SK-N-SH (cell line): ENCODE measurements around the gene ASS1. TPM values are rescaled to one million over a fixed set of nuclear protein-coding genes. Genes with fewer than 3 reads are reported as not detected.

Experiments used
- CTCF ChIA-PET: fragments of 300-600, 350-600 bp; formaldehyde crosslinking; extraction: SDS; loops from one replicate; lab custom pipeline; 2021; lab: Yijun Ruan, JAX
- POLR2A ChIA-PET: fragments of 350-600 bp; sonication (Branson Sonifier 250); formaldehyde crosslinking; extraction: SDS; loops from one replicate; lab custom pipeline; 2020; ENCODE audit warnings: antibody characterized with exemption, inconsistent platforms; lab: Yijun Ruan, JAX
- DNase-seq: peaks from one replicate; pipeline ENCODE4 v3.0.0; 2012
- H2AFZ ChIP-seq: fragments of 200-600 bp; sonication (generic); 2 replicates; pipeline ENCODE4 v1.8.1; 2016; ENCODE audit warnings: antibody characterized with exemption, mild to moderate bottlenecking, low read depth
- H3F3A ChIP-seq: fragments of 200-600 bp; sonication (generic); replicated peaks from 2 replicates; pipeline ENCODE3; 2016; ENCODE audit warnings: antibody characterized with exemption, mild to moderate bottlenecking; ENCODE audit not compliant: insufficient read depth
- H3K27ac ChIP-seq, 2 experiments: fragments of 200-500 bp in 1 of 2; fragments of 200-600 bp in 1 of 2; sonication (Bioruptor generic) in 1 of 2; sonication (generic), shearing (Covaris generic) in 1 of 2; 2 replicates each; pipeline versions ENCODE4 v1.5.1 to v1.6.1; 2014 to 2016; ENCODE audit warnings: low read depth in 2 of 2, inconsistent platforms in 1 of 2, low read length in 1 of 2, mild to moderate bottlenecking in 1 of 2, mixed read lengths in 1 of 2
- H3K27me3 ChIP-seq: fragments of 200-600 bp; sonication (generic), shearing (Covaris generic); 2 replicates; pipeline ENCODE4 v1.6.1; 2016; ENCODE audit warnings: mixed run types; ENCODE audit not compliant: insufficient read depth
- H3K36me3 ChIP-seq, 2 experiments: fragments of 200-500 bp in 1 of 2; fragments of 200-600 bp in 1 of 2; sonication (Bioruptor generic) in 1 of 2; sonication (generic) in 1 of 2; replicated peaks in 1 of 2; 2 replicates each; pipeline versions ENCODE3 to v1.5.1; 2014 to 2016; ENCODE audit warnings: low read length in 1 of 2, mild to moderate bottlenecking in 1 of 2; ENCODE audit not compliant: insufficient read depth in 2 of 2, control insufficient read depth in 1 of 2
- H3K4me1 ChIP-seq, 2 experiments: fragments of 200-500 bp in 1 of 2; fragments of 200-600 bp in 1 of 2; sonication (Bioruptor generic) in 1 of 2; sonication (generic), shearing (Covaris generic) in 1 of 2; 2 replicates each; pipeline versions ENCODE4 v1.5.1 to v1.6.1; 2014 to 2016; ENCODE audit warnings: low read depth in 1 of 2, low read length in 1 of 2, mixed run types in 1 of 2; ENCODE audit not compliant: insufficient read depth in 2 of 2, control insufficient read depth in 1 of 2
- H3K4me2 ChIP-seq: fragments of 200-600 bp; sonication (generic), shearing (Covaris generic); 2 replicates; pipeline ENCODE4 v1.6.1; 2017; ENCODE audit warnings: mixed run types
- H3K4me3 ChIP-seq, 2 experiments: fragments of 200-500 bp in 1 of 2; fragments of 200-600 bp in 1 of 2; sonication (Bioruptor generic) in 1 of 2; sonication (generic), shearing (Covaris generic) in 1 of 2; 2 replicates each; pipeline versions ENCODE4 v1.5.1 to v1.8.1; 2014 to 2016; ENCODE audit warnings: low read depth in 2 of 2, inconsistent platforms in 1 of 2, low read length in 1 of 2, mild to moderate bottlenecking in 1 of 2, mixed read lengths in 1 of 2, moderate library complexity in 1 of 2
- H3K79me2 ChIP-seq: fragments of 200-600 bp; sonication (generic); 2 replicates; pipeline ENCODE4 v1.8.1; 2017; ENCODE audit warnings: mild to moderate bottlenecking; ENCODE audit not compliant: insufficient read depth
- H3K9ac ChIP-seq: fragments of 200-600 bp; sonication (generic); 2 replicates; pipeline ENCODE4 v1.6.1; 2017; ENCODE audit warnings: mixed run types
- H3K9me2 ChIP-seq: fragments of 200-600 bp; sonication (generic); 2 replicates; pipeline ENCODE4 v1.6.1; 2017; ENCODE audit warnings: mixed run types
- H3K9me3 ChIP-seq: fragments of 200-600 bp; sonication (generic); 2 replicates; pipeline ENCODE4 v1.6.1; 2017; ENCODE audit warnings: mixed run types, mild to moderate bottlenecking, moderate library complexity
- H4K20me1 ChIP-seq: fragments of 200-600 bp; sonication (generic); 2 replicates; pipeline ENCODE4 v1.6.1; 2017; ENCODE audit warnings: mild to moderate bottlenecking, mixed run types; ENCODE audit not compliant: insufficient read depth
- EP300 ChIP-seq, 2 experiments: IDR thresholded peaks; 2 replicates each; pipeline versions ENCODE4 v1.4.0 to v1.6.1; 2012; ENCODE audit warnings: borderline replicate concordance in 1 of 2, low read depth in 1 of 2, low read length in 1 of 2
- MEF2A ChIP-seq: IDR thresholded peaks from 2 replicates; pipeline ENCODE4 v1.4.0; 2012; ENCODE audit warnings: low read depth, borderline replicate concordance
- POLR2AphosphoS5 ChIP-seq: IDR thresholded peaks from 2 replicates; pipeline ENCODE4 v1.6.1; 2012; ENCODE audit warnings: low read depth, low read length
- RCOR1 ChIP-seq: fragments of 150-350 bp; IDR thresholded peaks from 2 replicates; pipeline ENCODE4 v1.6.1; 2017; ENCODE audit warnings: antibody characterized with exemption, low read length
- RFX5 ChIP-seq: IDR thresholded peaks from 2 replicates; pipeline ENCODE4 v1.6.1; 2012; ENCODE audit warnings: mild to moderate bottlenecking, improper control_type of control experiment, low read length
- TAF1 ChIP-seq: IDR thresholded peaks from 2 replicates; pipeline ENCODE4 v1.6.1; 2012; ENCODE audit warnings: low read depth, mild to moderate bottlenecking, low read length, moderate library complexity, borderline replicate concordance
- TCF12 ChIP-seq: IDR thresholded peaks from 2 replicates; pipeline ENCODE4 v1.4.0; 2012
- YY1 ChIP-seq: IDR thresholded peaks from 2 replicates; pipeline ENCODE4 v1.4.0; 2012; ENCODE audit warnings: low read depth, mild to moderate bottlenecking
- WGBS: methylation state at CpG from one replicate; pipeline ENCODE4 v1.1.6; 2017; ENCODE audit warnings: low lambda C conversion rate; 5-methylcytosine and 5-hydroxymethylcytosine counted together
- polyA plus RNA-seq, 3 experiments: library from polyadenylated mRNA; depleted of rRNA; stranded (reverse); fragments of >200 nt; gene quantifications; 2 replicates each; pipeline ENCODE4 v1.2.3, GENCODE V29; 2012
- TF ChIP-seq, protein P1 (sequence below): IDR thresholded peaks from 2 replicates; pipeline ENCODE4 v1.4.0; 2012; ENCODE audit warnings: low read depth, borderline replicate concordance
- TF ChIP-seq, protein P2 (sequence below): IDR thresholded peaks from 2 replicates; pipeline ENCODE4 v1.6.1; 2012; ENCODE audit warnings: mild to moderate bottlenecking, low read depth, low read length, moderate library complexity
- TF ChIP-seq, protein P3 (sequence below): IDR thresholded peaks from 2 replicates; pipeline ENCODE4; 2012
- TF ChIP-seq, protein P4 (sequence below): fragments of 150-350 bp; IDR thresholded peaks from 2 replicates; pipeline ENCODE4 v1.6.1; 2017; ENCODE audit warnings: antibody characterized with exemption, low read length, low read depth, borderline replicate concordance
- TF ChIP-seq, protein P5 (sequence below): IDR thresholded peaks from 2 replicates; pipeline ENCODE4 v1.4.0; 2012; ENCODE audit warnings: low read depth, borderline replicate concordance

ASS1 gene
- polyA plus RNA-seq, 1 of the 3 experiments (the other 2 are of a cell fraction), result 0.59 TPM

DNA sequence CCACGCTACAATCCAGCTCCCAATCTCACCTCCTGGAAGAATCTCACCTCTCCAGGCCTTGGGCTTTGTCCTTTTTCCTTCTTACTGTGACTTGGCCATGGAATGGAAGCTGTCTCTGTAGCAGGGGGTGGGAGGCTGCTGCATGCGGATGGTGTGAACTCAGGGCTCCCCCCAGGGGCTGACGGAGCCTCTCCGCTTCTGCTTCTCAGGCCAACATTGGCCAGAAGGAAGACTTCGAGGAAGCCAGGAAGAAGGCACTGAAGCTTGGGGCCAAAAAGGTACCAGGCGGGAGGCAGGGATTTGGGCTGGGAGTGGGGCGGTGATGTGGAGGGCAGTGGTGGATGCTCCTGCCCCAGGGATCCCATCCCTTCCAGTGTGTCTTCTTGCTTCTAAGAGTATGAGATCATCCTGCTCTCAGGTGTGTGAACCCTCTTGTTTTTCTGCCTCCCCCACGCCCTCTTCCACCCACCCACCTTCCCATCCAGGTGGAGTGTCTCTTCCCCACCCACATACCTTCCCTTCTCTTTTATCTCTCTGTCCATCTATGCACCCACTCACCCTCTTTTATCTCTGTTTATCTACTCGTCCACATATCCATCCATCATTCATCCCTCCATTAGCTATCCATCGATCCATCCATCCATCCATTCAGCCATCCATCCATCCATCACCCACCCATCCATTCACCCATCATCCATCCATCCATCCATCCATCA is 9.5 kb downstream of the ASS1 start:
- CTCF ChIA-PET, result interaction anchor here (0.7 to 3.1 kb wide), 15 partner anchors 8 to 1240 kb away, joined by 3 to 16 read pairs (median 4); partner anchors contain the start of gene HMCN2
- no peak overlapping the region for H3K9ac ChIP-seq
- H3K4me1 ChIP-seq, result peaks cover 13 to 57% of the 10 kb centered on the region in 2 experiments; a peak in 3 of 4 replicates
- H2AFZ ChIP-seq, result no peak overlapping the region
- no peaks in the 10 kb centered on the region for H3K79me2 ChIP-seq
- H3K27ac ChIP-seq, result peak overlapping the region in 1 of 2 experiments; percentile 96; a peak in 2 of 4 replicates
- TF ChIP-seq, protein P1, sequence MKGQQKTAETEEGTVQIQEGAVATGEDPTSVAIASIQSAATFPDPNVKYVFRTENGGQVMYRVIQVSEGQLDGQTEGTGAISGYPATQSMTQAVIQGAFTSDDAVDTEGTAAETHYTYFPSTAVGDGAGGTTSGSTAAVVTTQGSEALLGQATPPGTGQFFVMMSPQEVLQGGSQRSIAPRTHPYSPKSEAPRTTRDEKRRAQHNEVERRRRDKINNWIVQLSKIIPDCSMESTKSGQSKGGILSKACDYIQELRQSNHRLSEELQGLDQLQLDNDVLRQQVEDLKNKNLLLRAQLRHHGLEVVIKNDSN, result no peak
- TF ChIP-seq TCF12 (no peak), RFX5 (no peak), RCOR1 (no peak), MEF2A (no peak), TAF1 (no peak), EP300 (IDR thresholded peaks at IDR 0.05; ENCODE audit: borderline replicate concordance in 1 of 2, low read depth in 1 of 2, low read length in 1 of 2) (no peak), POLR2AphosphoS5 (no peak), YY1 (no peak)
- TF ChIP-seq, protein P2, sequence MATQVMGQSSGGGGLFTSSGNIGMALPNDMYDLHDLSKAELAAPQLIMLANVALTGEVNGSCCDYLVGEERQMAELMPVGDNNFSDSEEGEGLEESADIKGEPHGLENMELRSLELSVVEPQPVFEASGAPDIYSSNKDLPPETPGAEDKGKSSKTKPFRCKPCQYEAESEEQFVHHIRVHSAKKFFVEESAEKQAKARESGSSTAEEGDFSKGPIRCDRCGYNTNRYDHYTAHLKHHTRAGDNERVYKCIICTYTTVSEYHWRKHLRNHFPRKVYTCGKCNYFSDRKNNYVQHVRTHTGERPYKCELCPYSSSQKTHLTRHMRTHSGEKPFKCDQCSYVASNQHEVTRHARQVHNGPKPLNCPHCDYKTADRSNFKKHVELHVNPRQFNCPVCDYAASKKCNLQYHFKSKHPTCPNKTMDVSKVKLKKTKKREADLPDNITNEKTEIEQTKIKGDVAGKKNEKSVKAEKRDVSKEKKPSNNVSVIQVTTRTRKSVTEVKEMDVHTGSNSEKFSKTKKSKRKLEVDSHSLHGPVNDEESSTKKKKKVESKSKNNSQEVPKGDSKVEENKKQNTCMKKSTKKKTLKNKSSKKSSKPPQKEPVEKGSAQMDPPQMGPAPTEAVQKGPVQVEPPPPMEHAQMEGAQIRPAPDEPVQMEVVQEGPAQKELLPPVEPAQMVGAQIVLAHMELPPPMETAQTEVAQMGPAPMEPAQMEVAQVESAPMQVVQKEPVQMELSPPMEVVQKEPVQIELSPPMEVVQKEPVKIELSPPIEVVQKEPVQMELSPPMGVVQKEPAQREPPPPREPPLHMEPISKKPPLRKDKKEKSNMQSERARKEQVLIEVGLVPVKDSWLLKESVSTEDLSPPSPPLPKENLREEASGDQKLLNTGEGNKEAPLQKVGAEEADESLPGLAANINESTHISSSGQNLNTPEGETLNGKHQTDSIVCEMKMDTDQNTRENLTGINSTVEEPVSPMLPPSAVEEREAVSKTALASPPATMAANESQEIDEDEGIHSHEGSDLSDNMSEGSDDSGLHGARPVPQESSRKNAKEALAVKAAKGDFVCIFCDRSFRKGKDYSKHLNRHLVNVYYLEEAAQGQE, result no peak
- TF ChIP-seq, protein P3, sequence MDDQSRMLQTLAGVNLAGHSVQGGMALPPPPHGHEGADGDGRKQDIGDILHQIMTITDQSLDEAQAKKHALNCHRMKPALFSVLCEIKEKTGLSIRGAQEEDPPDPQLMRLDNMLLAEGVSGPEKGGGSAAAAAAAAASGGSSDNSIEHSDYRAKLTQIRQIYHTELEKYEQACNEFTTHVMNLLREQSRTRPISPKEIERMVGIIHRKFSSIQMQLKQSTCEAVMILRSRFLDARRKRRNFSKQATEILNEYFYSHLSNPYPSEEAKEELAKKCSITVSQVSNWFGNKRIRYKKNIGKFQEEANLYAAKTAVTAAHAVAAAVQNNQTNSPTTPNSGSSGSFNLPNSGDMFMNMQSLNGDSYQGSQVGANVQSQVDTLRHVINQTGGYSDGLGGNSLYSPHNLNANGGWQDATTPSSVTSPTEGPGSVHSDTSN, result no peak
- TF ChIP-seq, protein P4, sequence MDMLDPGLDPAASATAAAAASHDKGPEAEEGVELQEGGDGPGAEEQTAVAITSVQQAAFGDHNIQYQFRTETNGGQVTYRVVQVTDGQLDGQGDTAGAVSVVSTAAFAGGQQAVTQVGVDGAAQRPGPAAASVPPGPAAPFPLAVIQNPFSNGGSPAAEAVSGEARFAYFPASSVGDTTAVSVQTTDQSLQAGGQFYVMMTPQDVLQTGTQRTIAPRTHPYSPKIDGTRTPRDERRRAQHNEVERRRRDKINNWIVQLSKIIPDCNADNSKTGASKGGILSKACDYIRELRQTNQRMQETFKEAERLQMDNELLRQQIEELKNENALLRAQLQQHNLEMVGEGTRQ, result no peak
- TF ChIP-seq, protein P5, sequence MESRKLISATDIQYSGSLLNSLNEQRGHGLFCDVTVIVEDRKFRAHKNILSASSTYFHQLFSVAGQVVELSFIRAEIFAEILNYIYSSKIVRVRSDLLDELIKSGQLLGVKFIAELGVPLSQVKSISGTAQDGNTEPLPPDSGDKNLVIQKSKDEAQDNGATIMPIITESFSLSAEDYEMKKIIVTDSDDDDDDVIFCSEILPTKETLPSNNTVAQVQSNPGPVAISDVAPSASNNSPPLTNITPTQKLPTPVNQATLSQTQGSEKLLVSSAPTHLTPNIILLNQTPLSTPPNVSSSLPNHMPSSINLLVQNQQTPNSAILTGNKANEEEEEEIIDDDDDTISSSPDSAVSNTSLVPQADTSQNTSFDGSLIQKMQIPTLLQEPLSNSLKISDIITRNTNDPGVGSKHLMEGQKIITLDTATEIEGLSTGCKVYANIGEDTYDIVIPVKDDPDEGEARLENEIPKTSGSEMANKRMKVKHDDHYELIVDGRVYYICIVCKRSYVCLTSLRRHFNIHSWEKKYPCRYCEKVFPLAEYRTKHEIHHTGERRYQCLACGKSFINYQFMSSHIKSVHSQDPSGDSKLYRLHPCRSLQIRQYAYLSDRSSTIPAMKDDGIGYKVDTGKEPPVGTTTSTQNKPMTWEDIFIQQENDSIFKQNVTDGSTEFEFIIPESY, result no peak
- TF ChIP-seq, all 33 proteins: peak for 0
- no peaks in the 10 kb centered on the region for H3K9me2 ChIP-seq
- H3K27me3 ChIP-seq, result 0 out of 2 replicates have a peak, but pooled peaks cover 6% of the 10 kb centered on the region
- no peaks in the 10 kb centered on the region for H4K20me1 ChIP-seq
- WGBS, result 88% methylated on average over 10 of the region's 10 CpGs
- POLR2A ChIA-PET, result interaction anchor here (0.6 to 0.8 kb wide), 2 partner anchors 17 to 31 kb away, joined by 3 read pairs; no protein-coding TSS in a partner anchor
- no peak overlapping the region for H3K4me2 ChIP-seq
- no peaks in the 10 kb centered on the region for H3K9me3 ChIP-seq
- H3F3A ChIP-seq, result no peaks in the 10 kb centered on the region
- DNase-seq, result no peak
- H3K36me3 ChIP-seq, result no peaks in the 10 kb centered on the region
- H3K4me3 ChIP-seq, result no peak overlapping the region
